ENCODE results near the gene CRYGD. TPM values are rescaled to one million over a fixed set of nuclear protein-coding genes. Genes with fewer than 3 reads are reported as not detected.

The CRYGD gene
- total RNA-seq, 1 donor from 2014 or later: not detected

GRCh38 chr2:208097801-208098200, 26.5 kb downstream of the CRYGD start:
- Mint-ChIP-seq H3K4me1 (peaks cover 8% of the 10 kb centered on the region), H3K27ac (ENCODE audit: unreplicated experiment) (no peak overlapping the region), H3K4me3 (no peak overlapping the region), H3K27me3 (ENCODE audit: low read depth) (no peaks in the 10 kb centered on the region), H3K36me3 (ENCODE audit: low read depth) (no peaks in the 10 kb centered on the region), H3K9me3 (no peaks in the 10 kb centered on the region)
- DNase-seq (ENCODE audit: low read depth, low spot score): no peak
- no peak for TF ChIP-seq CTCF (conservative IDR thresholded peaks at IDR 0.05)

- Mint-ChIP-seq H3K4me1 (peaks cover 6% of the 10 kb centered on the region), H3K4me3 (no peak overlapping the region), H3K27me3 (ENCODE audit: low read depth) (no peaks in the 10 kb centered on the region), H3K9me3 (no peaks in the 10 kb centered on the region), H3K36me3 (ENCODE audit: low read depth) (no peaks in the 10 kb centered on the region), H3K27ac (ENCODE audit: unreplicated experiment) (no peak overlapping the region)
- TF ChIP-seq CTCF (conservative IDR thresholded peaks at IDR 0.05): no peak
- no peak for DNase-seq (ENCODE audit: low read depth, low spot score)
Observed at GRCh38 chr2:208097313-208097712, 27.0 kb downstream of the CRYGD start.

GRCh38 chr2:208096080-208096479, 28.2 kb downstream of the CRYGD start:
- Mint-ChIP-seq H3K27ac (ENCODE audit: unreplicated experiment) (no peak overlapping the region), H3K4me3 (no peak overlapping the region), H3K4me1 (no peaks in the 10 kb centered on the region), H3K9me3 (no peaks in the 10 kb centered on the region), H3K36me3 (ENCODE audit: low read depth) (no peaks in the 10 kb centered on the region), H3K27me3 (ENCODE audit: low read depth) (no peaks in the 10 kb centered on the region)
- DNase-seq (ENCODE audit: low read depth, low spot score): no peak
- TF ChIP-seq CTCF (conservative IDR thresholded peaks at IDR 0.05): no peak

- H3K27ac Mint-ChIP-seq (ENCODE audit: unreplicated experiment): no peak overlapping the region
- no peaks in the 10 kb centered on the region for H3K36me3 Mint-ChIP-seq (ENCODE audit: low read depth)
- H3K4me1 Mint-ChIP-seq: no peaks in the 10 kb centered on the region
- DNase-seq (ENCODE audit: low read depth, low spot score): no peak
- no peaks in the 10 kb centered on the region for H3K27me3 Mint-ChIP-seq (ENCODE audit: low read depth)
- no peak for TF ChIP-seq CTCF (conservative IDR thresholded peaks at IDR 0.05)
- peaks cover 6% of the 10 kb centered on the region for H3K9me3 Mint-ChIP-seq
- H3K4me3 Mint-ChIP-seq: no peak overlapping the region
Observed at GRCh38 chr2:208093128-208093527, 31.2 kb downstream of the CRYGD start.

- Mint-ChIP-seq H3K4me1 (no peaks in the 10 kb centered on the region), H3K9me3 (peaks cover 6% of the 10 kb centered on the region), H3K4me3 (no peak overlapping the region), H3K27ac (ENCODE audit: unreplicated experiment) (no peak overlapping the region), H3K27me3 (ENCODE audit: low read depth) (no peaks in the 10 kb centered on the region), H3K36me3 (ENCODE audit: low read depth) (no peaks in the 10 kb centered on the region)
- no peak for TF ChIP-seq CTCF (conservative IDR thresholded peaks at IDR 0.05)
- no peak for DNase-seq (ENCODE audit: low read depth, low spot score)
Observed at GRCh38 chr2:208092093-208092832, 32.1 kb downstream of the CRYGD start.
